22Rv1 (cell line): ENCODE results near the gene FGF11.

Source experiments
- ZFX ChIP-seq: fragments of 450-650 bp; IDR thresholded peaks from 2 replicates; pipeline ENCODE4 v1.6.1; 2017; ENCODE audit warnings: antibody characterized with exemption, borderline replicate concordance
- TF ChIP-seq, protein P1 (sequence below): fragments of 450-650 bp; IDR thresholded peaks from 2 replicates; pipeline ENCODE4 v1.5.1; 2017; ENCODE audit warnings: mild to moderate bottlenecking

DNA sequence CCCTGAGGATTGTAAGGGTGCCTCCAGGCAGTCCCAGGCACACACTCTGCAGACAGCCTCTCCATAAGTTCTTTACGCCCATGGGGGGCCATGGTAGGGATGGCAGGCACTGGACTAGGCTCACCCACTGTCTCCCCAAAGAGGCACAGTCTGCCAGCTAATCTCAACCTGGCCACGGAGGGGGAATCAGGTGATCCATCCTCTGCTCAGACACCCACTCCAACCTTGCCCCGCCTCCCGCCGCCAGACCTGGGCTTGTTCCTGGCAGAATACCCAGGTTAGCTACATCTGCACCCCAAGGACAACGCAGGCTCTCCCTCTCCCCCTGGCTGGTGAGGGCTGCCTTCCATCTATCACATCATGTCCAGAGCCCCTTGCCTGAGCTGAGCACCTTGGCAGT is 30.4 kb upstream of the FGF11 start:
- TF ChIP-seq, protein P1, sequence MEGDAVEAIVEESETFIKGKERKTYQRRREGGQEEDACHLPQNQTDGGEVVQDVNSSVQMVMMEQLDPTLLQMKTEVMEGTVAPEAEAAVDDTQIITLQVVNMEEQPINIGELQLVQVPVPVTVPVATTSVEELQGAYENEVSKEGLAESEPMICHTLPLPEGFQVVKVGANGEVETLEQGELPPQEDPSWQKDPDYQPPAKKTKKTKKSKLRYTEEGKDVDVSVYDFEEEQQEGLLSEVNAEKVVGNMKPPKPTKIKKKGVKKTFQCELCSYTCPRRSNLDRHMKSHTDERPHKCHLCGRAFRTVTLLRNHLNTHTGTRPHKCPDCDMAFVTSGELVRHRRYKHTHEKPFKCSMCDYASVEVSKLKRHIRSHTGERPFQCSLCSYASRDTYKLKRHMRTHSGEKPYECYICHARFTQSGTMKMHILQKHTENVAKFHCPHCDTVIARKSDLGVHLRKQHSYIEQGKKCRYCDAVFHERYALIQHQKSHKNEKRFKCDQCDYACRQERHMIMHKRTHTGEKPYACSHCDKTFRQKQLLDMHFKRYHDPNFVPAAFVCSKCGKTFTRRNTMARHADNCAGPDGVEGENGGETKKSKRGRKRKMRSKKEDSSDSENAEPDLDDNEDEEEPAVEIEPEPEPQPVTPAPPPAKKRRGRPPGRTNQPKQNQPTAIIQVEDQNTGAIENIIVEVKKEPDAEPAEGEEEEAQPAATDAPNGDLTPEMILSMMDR, result no peak
- TF ChIP-seq ZFX, result no peak
